Neuronal stem cell (in vitro differentiated cells): ENCODE results near the gene IQCE.

Experiments used
- DNase-seq: peaks from one replicate; pipeline ENCODE4 v3.0.0-alpha.2; 2013; ENCODE audit warnings: low spot score
- H2AFZ ChIP-seq: one replicate; pipeline ENCODE4 v1.6.1; 2013; ENCODE audit warnings: mild to moderate bottlenecking, low read length, inconsistent platforms
- H2AK5ac ChIP-seq: 2 replicates; pipeline ENCODE4 v1.6.1; 2013; ENCODE audit warnings: low read depth, mild to moderate bottlenecking, inconsistent platforms, low read length, moderate library complexity, mixed read lengths
- H2BK120ac ChIP-seq: 2 replicates; pipeline ENCODE4 v1.6.1; 2013; ENCODE audit warnings: low read depth, mild to moderate bottlenecking, inconsistent platforms, low read length, moderate library complexity, mixed read lengths
- H2BK12ac ChIP-seq: one replicate; pipeline ENCODE4 v1.6.1; 2013; ENCODE audit warnings: low read length, inconsistent platforms
- H2BK15ac ChIP-seq: 2 replicates; pipeline ENCODE4 v1.6.1; 2013; ENCODE audit warnings: mild to moderate bottlenecking, low read length, inconsistent platforms, mixed read lengths
- H2BK5ac ChIP-seq: one replicate; pipeline ENCODE4 v1.6.1; 2013; ENCODE audit warnings: inconsistent platforms, mild to moderate bottlenecking, low read length, moderate library complexity
- H3K14ac ChIP-seq: one replicate; pipeline ENCODE4 v1.6.1; 2013; ENCODE audit warnings: low read length, inconsistent platforms
- H3K18ac ChIP-seq: 2 replicates; pipeline ENCODE4 v1.6.1; 2013; ENCODE audit warnings: low read length, inconsistent platforms
- H3K23ac ChIP-seq: 2 replicates; pipeline ENCODE4 v1.6.1; 2013; ENCODE audit warnings: low read depth, mild to moderate bottlenecking, mixed read lengths, low read length, inconsistent platforms; ENCODE audit not compliant: poor library complexity
- H3K27ac ChIP-seq: replicated peaks from 3 replicates; pipeline ENCODE4 v1.5.1; 2013; ENCODE audit warnings: low read length, inconsistent platforms
- H3K27me3 ChIP-seq, 3 experiments: 2 replicates each; pipeline ENCODE4 v1.6.1; 2013; ENCODE audit warnings: low read length in 3 of 3, mild to moderate bottlenecking in 2 of 3, inconsistent platforms in 1 of 3, low read depth in 1 of 3, mixed read lengths in 1 of 3, moderate library complexity in 1 of 3; ENCODE audit not compliant: control insufficient read depth in 3 of 3, insufficient read depth in 3 of 3
- H3K36me3 ChIP-seq, 2 donors: replicated peaks in 1 of 2; 2 replicates each; pipeline ENCODE4 v1.6.1; 2013; ENCODE audit warnings: low read length in 2 of 2; ENCODE audit not compliant: control insufficient read depth in 2 of 2, insufficient read depth in 2 of 2
- H3K4ac ChIP-seq: 2 replicates; pipeline ENCODE4 v1.6.1; 2013; ENCODE audit warnings: inconsistent platforms, mild to moderate bottlenecking, low read length, moderate library complexity
- H3K4me1 ChIP-seq, 2 donors: 1 replicate in 1 of 2; 2 replicates in 1 of 2; pipeline ENCODE4 v1.6.1; 2013; ENCODE audit warnings: low read length in 2 of 2, low read depth in 1 of 2; ENCODE audit not compliant: control insufficient read depth in 2 of 2, insufficient read depth in 1 of 2
- H3K4me2 ChIP-seq: one replicate; pipeline ENCODE4 v1.6.1; 2013; ENCODE audit warnings: mild to moderate bottlenecking, low read length, inconsistent platforms; ENCODE audit not compliant: insufficient read depth, poor library complexity, severe bottlenecking
- H3K4me3 ChIP-seq, 2 donors: 2 replicates each; pipeline ENCODE4 v1.5.1; 2013; ENCODE audit warnings: low read length in 2 of 2, mild to moderate bottlenecking in 2 of 2, inconsistent platforms in 1 of 2, moderate library complexity in 1 of 2
- H3K79me1 ChIP-seq: one replicate; pipeline ENCODE4 v1.6.1; 2013; ENCODE audit warnings: low read depth, mild to moderate bottlenecking, inconsistent platforms, low read length, moderate library complexity
- H3K9ac ChIP-seq: one replicate; pipeline ENCODE4 v1.6.1; 2013; ENCODE audit warnings: mild to moderate bottlenecking, low read depth, low read length, inconsistent platforms; ENCODE audit not compliant: poor library complexity
- H3K9me3 ChIP-seq, 2 donors: replicated peaks in 1 of 2; 2 replicates each; pipeline versions ENCODE3 to v1.6.1; 2013; ENCODE audit warnings: low read length in 2 of 2, mild to moderate bottlenecking in 2 of 2, inconsistent platforms in 1 of 2, low read depth in 1 of 2, mixed read lengths in 1 of 2, moderate library complexity in 1 of 2; ENCODE audit not compliant: control insufficient read depth in 2 of 2, insufficient read depth in 1 of 2
- H4K8ac ChIP-seq: one replicate; pipeline ENCODE4 v1.6.1; 2013; ENCODE audit warnings: low read depth, mild to moderate bottlenecking, inconsistent platforms, low read length, moderate library complexity
- H4K91ac ChIP-seq: one replicate; pipeline ENCODE4 v1.6.1; 2013; ENCODE audit warnings: low read length, low read depth, mild to moderate bottlenecking, inconsistent platforms; ENCODE audit not compliant: poor library complexity
- WGBS, 2 donors: extraction: QIAGEN DNeasy Blood & Tissue Kit; methylation state at CpG; one replicate each; pipeline ENCODE4 v1.1.7; 2013; ENCODE audit warnings: missing lambda C conversion rate in 2 of 2, mixed read lengths in 1 of 2; ENCODE audit not compliant: insufficient read length in 2 of 2, insufficient replicate concordance in 1 of 2; ENCODE audit errors: extremely low coverage in 2 of 2; 5-methylcytosine and 5-hydroxymethylcytosine counted together

Gene IQCE

DNA sequence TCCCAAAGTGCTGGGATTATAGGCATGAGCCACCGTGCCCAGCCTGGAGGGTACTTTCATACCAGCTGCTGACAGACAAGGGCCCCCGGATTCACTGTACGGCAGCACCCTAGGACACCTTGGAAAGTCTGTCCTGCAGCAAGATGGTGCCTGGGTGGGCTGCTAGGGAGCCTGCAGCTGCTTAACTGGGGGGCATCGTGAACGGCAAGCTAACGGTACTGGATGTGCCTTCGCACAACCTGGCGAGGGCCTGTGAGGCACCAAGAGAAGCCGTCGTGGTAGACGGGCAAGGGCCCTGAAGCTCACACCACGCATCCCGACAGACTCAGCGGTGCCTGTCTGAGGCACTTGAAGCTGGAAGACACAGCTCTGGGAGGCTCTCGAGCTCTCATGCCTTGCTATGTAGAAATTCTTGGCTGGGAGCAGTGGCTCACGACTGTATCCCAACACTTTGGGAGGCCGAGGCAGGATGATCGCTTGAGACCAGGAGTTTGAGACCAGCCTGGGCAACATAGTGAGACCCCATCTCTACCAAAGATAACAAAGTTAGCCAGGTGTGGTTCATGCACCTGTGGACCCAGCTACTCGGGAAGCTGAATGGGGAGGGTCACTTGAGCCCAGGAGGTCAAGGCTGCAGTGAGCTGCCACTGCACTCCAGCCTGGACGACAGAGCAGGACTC lies 12.9 kb upstream of the IQCE start:
- H3K27ac ChIP-seq = no peak overlapping the region
- H3K9me3 ChIP-seq = no peaks in the 10 kb centered on the region
- H3K4ac ChIP-seq = no peak overlapping the region
- WGBS, 2 donors = no CpG with 5 or more reads among the region's 20 CpGs
- H2BK120ac ChIP-seq = no peak overlapping the region
- H2AK5ac ChIP-seq = no peak overlapping the region
- H3K4me1 ChIP-seq = no peaks in the 10 kb centered on the region
- H3K79me1 ChIP-seq = peaks cover 4% of the 10 kb centered on the region
- no peak overlapping the region for H2AFZ ChIP-seq
- H3K14ac ChIP-seq = no peak overlapping the region
- no peak overlapping the region for H2BK5ac ChIP-seq
- DNase-seq = no peak
- no peaks in the 10 kb centered on the region for H3K27me3 ChIP-seq
- no peak overlapping the region for H3K4me2 ChIP-seq
- no peak overlapping the region for H3K4me3 ChIP-seq
- peak overlapping the region; percentile 59 for H3K18ac ChIP-seq
- H2BK12ac ChIP-seq = no peak overlapping the region
- no peak overlapping the region for H3K9ac ChIP-seq
- no peak overlapping the region for H4K91ac ChIP-seq
- H4K8ac ChIP-seq = no peak overlapping the region
- H2BK15ac ChIP-seq = no peak overlapping the region
- peaks cover 38 to 94% of the 10 kb centered on the region in 2 donors for H3K36me3 ChIP-seq
- no peak overlapping the region for H3K23ac ChIP-seq

DNA sequence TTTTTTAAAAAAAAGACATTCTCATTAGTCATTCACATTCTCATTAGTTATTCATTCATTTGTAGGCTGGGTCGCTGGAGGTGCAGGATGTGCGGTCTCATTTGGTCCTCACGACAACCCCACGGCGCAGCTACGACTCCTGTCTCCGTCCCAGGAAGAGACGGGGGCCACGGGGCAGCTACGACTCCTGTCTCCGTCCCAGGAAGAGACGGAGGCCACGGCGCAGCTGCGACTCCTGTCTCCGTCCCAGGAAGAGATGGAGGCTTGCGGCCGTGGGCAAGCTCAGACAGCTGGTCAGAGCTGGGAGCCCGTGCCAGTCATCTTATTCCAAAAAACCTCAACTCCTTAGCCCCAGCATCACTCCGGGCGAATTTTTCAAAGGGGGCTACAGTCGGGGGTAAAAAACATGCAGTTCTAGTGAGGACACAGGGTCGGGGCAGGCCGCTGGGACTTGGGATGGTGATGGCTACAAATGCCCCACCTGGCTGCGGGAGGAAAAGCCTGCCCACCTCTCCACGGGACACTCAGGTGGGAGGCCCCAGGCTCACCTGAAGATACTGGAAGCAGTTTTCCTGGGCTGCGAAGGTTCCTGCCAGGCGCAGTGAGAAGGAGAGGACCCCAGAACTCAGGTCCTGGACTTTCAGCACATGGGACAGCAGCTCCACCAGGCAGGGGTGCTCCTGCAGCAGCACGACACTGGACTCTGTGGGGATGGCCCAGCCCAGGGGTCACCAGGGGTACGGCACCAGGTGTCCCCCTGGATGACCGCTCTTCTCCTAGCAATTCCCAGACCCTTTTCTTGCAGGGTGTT lies 11.8 kb upstream of the IQCE start:
- no peak overlapping the region for H2BK12ac ChIP-seq
- no peak overlapping the region for H2BK15ac ChIP-seq
- H2BK120ac ChIP-seq = no peak overlapping the region
- no peaks in the 10 kb centered on the region for H3K9me3 ChIP-seq
- no peak overlapping the region for H2AK5ac ChIP-seq
- no peak overlapping the region for H3K4me2 ChIP-seq
- no peak overlapping the region for H4K91ac ChIP-seq
- H3K14ac ChIP-seq = peak overlapping the region; percentile 21
- WGBS, 2 donors = no CpG with 5 or more reads among the region's 31 CpGs
- no peak overlapping the region for H3K4me3 ChIP-seq
- H3K36me3 ChIP-seq = peaks cover 33 to 93% of the 10 kb centered on the region in 2 donors
- H3K23ac ChIP-seq = no peak overlapping the region
- H4K8ac ChIP-seq = no peak overlapping the region
- peaks cover 4% of the 10 kb centered on the region for H3K79me1 ChIP-seq
- peak overlapping the region; percentile 37 for H3K9ac ChIP-seq
- H3K18ac ChIP-seq = no peak overlapping the region
- no peaks in the 10 kb centered on the region for H3K4me1 ChIP-seq
- no peak overlapping the region for H3K4ac ChIP-seq
- H2AFZ ChIP-seq = no peak overlapping the region
- H3K27me3 ChIP-seq = no peaks in the 10 kb centered on the region
- H2BK5ac ChIP-seq = no peak overlapping the region
- no peak for DNase-seq
- H3K27ac ChIP-seq = no peak overlapping the region

DNA sequence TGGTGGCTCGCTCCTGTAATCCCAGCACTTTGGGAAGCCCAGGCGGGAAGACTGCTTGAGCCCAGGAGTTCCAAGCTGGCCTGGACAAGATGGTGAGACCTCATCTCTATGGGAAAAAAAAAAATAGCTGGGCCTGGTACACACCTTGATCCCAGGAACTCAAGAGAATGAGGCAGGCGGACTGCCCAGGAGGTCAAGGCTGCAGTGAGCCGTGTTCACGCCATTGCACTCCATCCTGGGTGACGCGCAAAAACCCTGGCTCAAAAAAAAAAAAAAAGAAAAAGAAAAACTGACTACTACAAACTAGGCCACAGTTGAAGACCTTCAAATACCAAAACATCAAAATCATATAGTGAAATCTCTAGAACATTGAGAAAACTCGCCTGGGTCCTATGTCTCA lies 7.4 kb upstream of the IQCE start:
- Histone ChIP-seq H3K23ac (no peak overlapping the region), H2BK15ac (no peak overlapping the region), H3K4me3 (no peak overlapping the region), H2AFZ (no peak overlapping the region), H2BK12ac (no peak overlapping the region), H4K91ac (no peak overlapping the region), H3K27me3 (no peaks in the 10 kb centered on the region), H2BK5ac (no peak overlapping the region), H2BK120ac (no peak overlapping the region), H3K4ac (no peak overlapping the region), H3K18ac (no peak overlapping the region), H4K8ac (no peak overlapping the region), H3K79me1 (peaks cover 9% of the 10 kb centered on the region), H3K14ac (no peak overlapping the region), H3K36me3 (peaks cover 15 to 73% of the 10 kb centered on the region in 2 donors), H3K9me3 (no peaks in the 10 kb centered on the region), H3K9ac (no peak overlapping the region), H3K4me2 (no peak overlapping the region), H3K27ac (no peak overlapping the region), H2AK5ac (no peak overlapping the region), H3K4me1 (peaks cover 9 to 10% of the 10 kb centered on the region in 2 donors)
- WGBS, 2 donors = no CpG with 5 or more reads among the region's 8 CpGs
- DNase-seq = no peak

DNA sequence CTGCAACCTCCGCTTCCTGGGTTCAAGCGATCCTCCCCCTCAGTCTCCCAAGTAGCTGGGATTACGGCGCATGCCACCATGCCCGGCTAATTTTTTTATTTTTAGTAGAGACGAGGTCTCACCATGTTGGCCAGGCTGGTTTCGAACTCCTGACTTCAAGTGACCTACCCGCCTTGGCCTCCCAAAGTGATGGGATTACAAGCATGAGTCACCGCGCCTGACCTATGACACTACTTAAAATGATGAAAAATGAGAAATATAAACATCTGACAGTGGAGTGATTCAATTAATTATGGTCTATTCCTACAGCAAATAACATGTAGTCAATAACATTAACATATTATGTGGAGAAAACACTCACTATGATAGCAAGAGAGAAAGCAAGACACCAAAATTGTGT lies 5.7 kb upstream of the IQCE start:
- Histone ChIP-seq H3K9ac (no peak overlapping the region), H3K79me1 (peaks cover 8% of the 10 kb centered on the region), H2BK5ac (no peak overlapping the region), H2BK120ac (no peak overlapping the region), H3K14ac (no peak overlapping the region), H4K91ac (no peak overlapping the region), H3K27me3 (no peaks in the 10 kb centered on the region), H3K4me3 (no peak overlapping the region), H4K8ac (no peak overlapping the region), H3K4ac (no peak overlapping the region), H3K36me3 (peaks cover 7 to 58% of the 10 kb centered on the region in 2 donors), H3K18ac (no peak overlapping the region), H3K4me1 (peaks cover 9 to 10% of the 10 kb centered on the region in 2 donors), H2AFZ (no peak overlapping the region), H2BK15ac (no peak overlapping the region), H2AK5ac (no peak overlapping the region), H2BK12ac (no peak overlapping the region), H3K27ac (no peak overlapping the region), H3K23ac (no peak overlapping the region), H3K9me3 (no peaks in the 10 kb centered on the region), H3K4me2 (no peak overlapping the region)
- DNase-seq = no peak
- WGBS, 2 donors = no CpG with 5 or more reads among the region's 10 CpGs
